Measurements from ENCODE around the gene KANSL1.

DNA sequence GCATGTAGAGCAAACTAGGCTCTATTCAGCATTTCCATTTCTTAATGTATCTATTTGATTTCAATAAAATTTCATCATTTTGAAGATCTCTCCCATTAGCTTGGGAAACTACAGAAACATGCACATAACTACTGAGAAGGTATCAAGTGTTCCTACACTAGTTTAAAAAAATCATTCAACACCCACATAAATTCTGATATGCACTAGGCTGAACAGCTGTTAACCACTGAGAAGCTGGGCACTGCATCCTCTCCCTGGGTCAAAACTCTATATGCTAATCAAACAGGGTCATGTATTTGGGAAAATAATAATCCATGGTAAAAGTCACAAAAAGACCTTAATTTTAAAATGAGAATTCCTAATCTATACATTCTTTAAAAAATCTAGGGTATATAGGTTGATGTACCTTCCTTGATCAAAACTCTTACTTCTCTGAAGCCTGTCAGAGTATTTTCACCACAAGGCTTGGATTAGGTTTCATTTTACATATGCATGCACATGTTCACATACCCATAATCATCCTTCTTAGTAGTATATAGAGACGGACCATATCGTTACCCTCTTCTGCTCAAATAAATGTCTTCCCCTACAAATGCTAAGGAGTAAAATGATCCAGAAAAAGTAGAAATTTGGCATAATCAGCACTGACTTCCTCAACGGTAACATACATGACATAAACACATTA is 57.2 kb downstream of the KANSL1 start:
- TF ChIP-seq, protein P1, sequence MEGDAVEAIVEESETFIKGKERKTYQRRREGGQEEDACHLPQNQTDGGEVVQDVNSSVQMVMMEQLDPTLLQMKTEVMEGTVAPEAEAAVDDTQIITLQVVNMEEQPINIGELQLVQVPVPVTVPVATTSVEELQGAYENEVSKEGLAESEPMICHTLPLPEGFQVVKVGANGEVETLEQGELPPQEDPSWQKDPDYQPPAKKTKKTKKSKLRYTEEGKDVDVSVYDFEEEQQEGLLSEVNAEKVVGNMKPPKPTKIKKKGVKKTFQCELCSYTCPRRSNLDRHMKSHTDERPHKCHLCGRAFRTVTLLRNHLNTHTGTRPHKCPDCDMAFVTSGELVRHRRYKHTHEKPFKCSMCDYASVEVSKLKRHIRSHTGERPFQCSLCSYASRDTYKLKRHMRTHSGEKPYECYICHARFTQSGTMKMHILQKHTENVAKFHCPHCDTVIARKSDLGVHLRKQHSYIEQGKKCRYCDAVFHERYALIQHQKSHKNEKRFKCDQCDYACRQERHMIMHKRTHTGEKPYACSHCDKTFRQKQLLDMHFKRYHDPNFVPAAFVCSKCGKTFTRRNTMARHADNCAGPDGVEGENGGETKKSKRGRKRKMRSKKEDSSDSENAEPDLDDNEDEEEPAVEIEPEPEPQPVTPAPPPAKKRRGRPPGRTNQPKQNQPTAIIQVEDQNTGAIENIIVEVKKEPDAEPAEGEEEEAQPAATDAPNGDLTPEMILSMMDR (IDR thresholded peaks at IDR 0.05): no peak
- no peak for TF ChIP-seq POLR2A (IDR thresholded peaks at IDR 0.05)
